Neuron (in vitro differentiated cells): Measurements from ENCODE around the gene GPI.

Experiments
- H2AFZ ChIP-seq: one replicate; pipeline ENCODE4 v1.6.1; 2013; ENCODE audit warnings: low read depth, mild to moderate bottlenecking, inconsistent platforms, low read length, moderate library complexity
- H3K27me3 ChIP-seq: one replicate; pipeline ENCODE4 v1.6.1; 2013; ENCODE audit warnings: low read length; ENCODE audit not compliant: insufficient read depth
- H3K36me3 ChIP-seq: one replicate; pipeline ENCODE4 v1.6.1; 2013; ENCODE audit warnings: low read length; ENCODE audit not compliant: insufficient read depth
- H3K4me1 ChIP-seq: one replicate; pipeline ENCODE4 v1.6.1; 2013; ENCODE audit warnings: low read length; ENCODE audit not compliant: insufficient read depth
- H3K4me3 ChIP-seq: 2 replicates; pipeline ENCODE4 v1.5.1; 2013; ENCODE audit warnings: mild to moderate bottlenecking, low read length, moderate library complexity
- H3K9me3 ChIP-seq: one replicate; pipeline ENCODE4 v1.6.1; 2013; ENCODE audit warnings: low read length

GPI gene

DNA sequence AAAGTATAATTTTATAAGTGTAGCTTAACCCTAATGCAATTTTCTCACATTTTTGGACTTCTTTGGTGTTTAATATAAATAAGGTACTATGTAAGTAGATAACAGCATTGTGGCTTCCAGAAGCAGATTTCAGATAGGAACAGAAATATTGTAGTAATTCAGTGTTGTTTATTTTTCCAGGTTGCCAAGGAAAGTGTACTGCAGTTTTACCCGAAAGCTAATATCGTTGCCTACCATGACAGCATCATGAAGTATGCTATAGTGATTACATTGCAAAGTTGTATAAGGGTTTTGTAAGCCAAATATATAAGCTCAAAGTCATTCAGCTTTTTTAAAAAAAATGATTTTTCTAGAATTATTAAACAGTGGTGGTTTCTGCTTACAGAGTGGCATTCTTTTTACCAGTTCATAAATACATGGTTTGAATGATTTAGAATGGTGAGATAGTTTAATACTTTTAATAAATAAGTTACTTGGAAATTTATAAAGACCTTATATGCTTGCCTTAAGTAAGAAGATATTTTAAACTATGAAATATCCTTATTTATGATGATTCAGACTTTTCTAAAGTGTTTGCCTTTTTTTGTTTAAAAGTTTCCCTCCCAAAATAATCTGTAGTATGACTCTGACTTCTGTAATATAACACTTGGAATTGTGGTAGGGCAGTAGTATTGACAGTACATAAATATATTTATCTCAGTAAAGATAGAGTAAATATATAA is 66.8 kb downstream of the GPI start:
- no peak overlapping the region for H3K4me3 ChIP-seq
- H3K4me1 ChIP-seq, result peaks cover 24% of the 10 kb centered on the region
- peaks cover 59% of the 10 kb centered on the region for H3K36me3 ChIP-seq

DNA sequence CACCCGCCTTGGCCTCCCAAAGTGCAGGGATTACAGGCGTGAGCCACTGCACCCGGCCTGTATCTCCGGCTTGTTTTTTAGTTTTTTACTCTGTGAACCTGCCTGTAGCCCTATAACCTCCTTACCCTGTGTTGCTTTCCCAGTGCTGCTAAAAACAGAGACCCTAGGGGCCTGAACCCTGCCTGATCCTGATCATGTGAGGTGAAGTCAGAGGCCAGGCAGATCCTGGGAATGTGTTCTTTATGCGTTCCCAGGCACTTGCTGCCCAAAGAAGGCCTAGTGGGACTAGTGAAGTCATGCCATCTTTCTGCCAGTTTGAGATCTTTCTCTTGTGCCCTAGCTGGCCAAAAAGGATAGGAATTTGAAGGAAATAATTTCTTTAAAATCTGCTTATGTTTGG is 67.8 kb downstream of the GPI start:
- Histone ChIP-seq H3K36me3 (peaks cover 66% of the 10 kb centered on the region), H2AFZ (no peak overlapping the region), H3K27me3 (no peaks in the 10 kb centered on the region), H3K9me3 (no peaks in the 10 kb centered on the region), H3K4me1 (peaks cover 22% of the 10 kb centered on the region), H3K4me3 (no peak overlapping the region)

More for the DNA sequence above, 66.8 kb downstream of the GPI start:
- H2AFZ ChIP-seq, result no peak overlapping the region
- H3K27me3 ChIP-seq, result no peaks in the 10 kb centered on the region
- H3K9me3 ChIP-seq, result no peaks in the 10 kb centered on the region

DNA sequence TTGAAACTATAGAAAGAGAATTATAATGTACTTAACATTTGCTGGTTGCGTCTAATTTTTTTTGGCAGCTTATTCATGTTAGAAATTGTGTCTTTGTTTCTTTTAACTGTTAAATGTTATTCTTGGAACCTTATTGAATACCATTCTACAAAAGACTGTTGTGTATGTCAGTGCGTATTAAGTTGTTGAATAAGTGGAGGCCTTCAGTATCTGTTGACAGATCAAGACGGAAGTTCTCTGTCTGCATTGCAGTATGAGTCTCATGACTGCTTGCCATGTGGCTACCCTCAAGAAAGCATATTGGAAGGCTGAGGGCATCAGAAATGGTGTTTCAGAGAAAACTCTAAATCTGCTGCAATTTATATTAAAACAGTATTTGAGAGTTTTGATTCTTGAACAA is 71.7 kb downstream of the GPI start:
- Histone ChIP-seq H3K4me1 (no peaks in the 10 kb centered on the region), H3K27me3 (no peaks in the 10 kb centered on the region), H3K4me3 (no peak overlapping the region), H3K9me3 (no peaks in the 10 kb centered on the region), H3K36me3 (peaks cover 84% of the 10 kb centered on the region), H2AFZ (no peak overlapping the region)

DNA sequence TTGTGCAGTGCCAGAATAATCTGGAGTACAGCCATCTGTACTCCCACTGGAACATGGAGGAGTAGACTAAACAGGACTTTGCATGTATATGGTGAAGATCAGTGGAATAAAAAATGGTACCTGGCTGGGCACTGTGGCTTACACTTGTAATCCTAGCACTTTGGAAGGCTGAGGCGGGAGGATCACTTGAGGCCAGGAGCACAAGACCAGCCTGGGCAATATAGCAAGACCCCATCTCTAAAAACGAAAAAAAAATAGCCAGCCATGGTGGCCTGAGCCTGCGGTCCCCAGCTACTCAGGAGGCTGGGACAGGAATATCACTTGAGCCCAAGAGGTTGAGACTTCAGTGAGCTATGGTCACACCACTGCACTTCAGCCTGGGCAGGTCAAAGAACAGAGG is 83.2 kb downstream of the GPI start:
- no peak overlapping the region for H3K4me3 ChIP-seq
- peaks cover 92% of the 10 kb centered on the region for H3K36me3 ChIP-seq
- no peaks in the 10 kb centered on the region for H3K9me3 ChIP-seq
- no peaks in the 10 kb centered on the region for H3K4me1 ChIP-seq
- H2AFZ ChIP-seq, result no peak overlapping the region
- H3K27me3 ChIP-seq, result no peaks in the 10 kb centered on the region
